Left colon (tissue), 2 donors: ENCODE measurements around the gene NCK2. TPM values are rescaled to one million over a fixed set of nuclear protein-coding genes. Genes with fewer than 3 reads are reported as not detected.
A peak's percentile ranks its signal among the peaks of the same experiment; 100 is the strongest.

Experiments used
- ATAC-seq: fragments of 200-7000 bp; cut with Tn5 transposase; one replicate; pipeline ENCODE4 v1.9.1; 2020; ENCODE audit warnings: mild to moderate bottlenecking, moderate library complexity
- DNase-seq, 2 donors: peaks; one replicate each; pipeline ENCODE4 v3.0.0-alpha.2; 2020
- intact Hi-C, 2 donors: fragments of 100-400 bp; cut with DNase I in 1 of 2; cut with micrococcal nuclease in 1 of 2; formaldehyde crosslinking; loops; one replicate each; pipeline versions ENCODE4 v1.11.2 to v1.14.0; 2022; cut with DNase I, micrococcal nuclease
- total RNA-seq, 2 donors: library from RNA; stranded (reverse); fragmentation: NEBNext Ultra II Directional; extraction: Animal tissue kit (Norgen Biotek cat#: 25700); gene quantifications; one replicate each; pipeline ENCODE4 v1.2.1, GENCODE V29; 2021
- donor health status: DM: no; HTN: no; CAD: no.
- donor health status: DM: yes; HTN: yes; CAD: no.

The NCK2 gene
- total RNA-seq, 2 donors from 2014 or later: 51.8 to 76.6 TPM

DNA sequence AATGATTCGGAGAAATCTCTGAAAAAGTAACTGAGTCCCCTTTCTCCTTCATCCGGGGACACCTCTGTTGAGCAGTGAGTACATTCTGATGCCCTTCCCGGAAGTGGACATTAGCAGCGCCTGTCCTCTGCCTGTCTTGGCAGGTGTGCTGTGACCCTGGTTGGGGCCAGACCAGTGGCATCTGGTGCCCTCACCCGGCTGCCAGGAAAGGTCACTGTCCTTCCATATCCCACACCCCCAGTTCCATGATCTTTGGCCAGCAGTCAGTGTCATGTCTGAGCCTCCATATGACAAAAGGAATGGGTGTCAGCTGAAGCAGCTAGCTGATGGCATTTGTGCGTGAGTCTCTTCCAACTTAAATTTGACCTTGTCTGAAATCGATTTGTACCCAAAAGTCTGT lies 128.1 kb downstream of the NCK2 start:
- ATAC-seq: no peak
- intact Hi-C loops: no loop called here

DNA sequence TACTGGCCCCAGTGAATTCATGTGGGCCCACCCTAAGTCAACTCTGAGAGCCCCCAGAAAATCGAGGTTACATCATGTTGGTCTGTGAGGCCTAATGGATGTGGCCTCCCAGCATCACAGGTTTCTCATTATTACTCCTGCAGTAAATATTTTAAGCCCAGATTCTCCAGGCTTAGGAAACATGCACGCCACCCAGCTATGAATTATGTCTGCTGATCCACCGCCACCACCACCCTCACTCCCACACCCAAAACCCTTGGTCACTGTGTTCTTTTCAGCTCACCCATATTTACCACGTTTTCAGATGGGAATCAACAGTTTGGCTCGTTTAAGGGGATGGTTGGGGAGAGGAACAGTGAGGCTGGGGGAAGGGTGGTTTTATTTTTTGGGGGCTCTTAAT lies 128.6 kb downstream of the NCK2 start:
- no peak for ATAC-seq
- intact Hi-C loops: no loop called here
- no peak for DNase-seq

More for the DNA sequence above, 128.1 kb downstream of the NCK2 start:
- DNase-seq: no peak

DNA sequence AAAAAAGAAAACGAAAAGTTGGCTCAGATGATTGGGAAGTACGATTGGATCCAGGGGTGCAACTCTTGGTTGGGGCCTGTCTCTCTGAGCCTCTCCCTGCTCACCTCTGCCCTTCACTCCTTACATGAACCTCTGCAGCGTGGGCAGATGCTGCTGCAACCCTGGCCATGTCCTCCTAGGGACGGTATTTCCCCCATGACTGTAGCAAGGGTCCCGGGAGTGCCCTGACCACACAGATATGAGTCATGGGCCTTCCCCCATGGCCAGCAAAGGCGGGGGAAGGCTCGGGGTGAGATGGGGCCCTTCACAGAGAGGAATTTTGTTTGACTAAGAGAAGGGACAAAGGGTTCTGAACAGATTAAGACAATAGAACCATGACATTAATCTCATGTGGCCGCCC lies 129.0 kb downstream of the NCK2 start:
- no peak for ATAC-seq
- intact Hi-C loops: no loop called here
- DNase-seq: no peak

DNA sequence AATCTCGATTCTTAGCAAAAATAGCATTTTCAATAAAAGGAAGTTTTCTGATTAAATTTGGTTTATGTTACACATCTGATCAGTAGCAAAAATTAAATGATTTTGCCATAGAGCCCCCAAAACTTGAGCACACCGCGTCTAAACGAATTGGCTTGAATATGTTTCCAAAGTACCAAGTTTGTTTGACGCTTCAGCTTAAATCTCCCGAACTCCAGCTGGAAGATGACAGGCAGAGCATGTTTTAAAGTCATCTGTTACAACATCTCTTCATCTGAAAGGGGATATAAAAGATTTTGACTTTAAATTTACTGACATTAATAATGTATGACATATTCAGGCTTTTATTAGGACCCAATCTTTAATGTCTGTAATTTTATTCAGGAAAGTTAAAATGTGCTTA lies 129.8 kb downstream of the NCK2 start:
- intact Hi-C loops: no loop called here
- DNase-seq: no peak
- ATAC-seq: no peak

DNA sequence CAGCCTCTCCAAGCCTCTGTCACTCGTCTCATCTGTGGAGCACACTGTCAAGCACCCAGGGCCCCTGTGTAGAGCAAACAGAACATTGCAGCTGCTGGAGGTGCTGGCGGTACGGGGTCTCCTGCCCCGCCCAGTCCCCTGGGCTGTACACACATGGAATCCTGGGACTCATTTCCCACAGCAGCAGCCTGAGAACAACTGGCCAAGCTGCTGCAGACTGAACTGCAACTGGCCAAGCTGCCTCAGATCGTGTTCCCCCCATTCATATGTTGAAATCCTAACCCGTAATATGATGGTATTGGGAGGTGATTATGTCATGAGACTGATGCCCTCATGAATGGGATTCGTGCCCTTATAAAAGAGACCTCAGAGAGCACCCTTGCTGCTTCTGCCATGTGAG lies 130.5 kb downstream of the NCK2 start:
- intact Hi-C loops: no loop called here
- ATAC-seq: no peak
- DNase-seq: no peak

DNA sequence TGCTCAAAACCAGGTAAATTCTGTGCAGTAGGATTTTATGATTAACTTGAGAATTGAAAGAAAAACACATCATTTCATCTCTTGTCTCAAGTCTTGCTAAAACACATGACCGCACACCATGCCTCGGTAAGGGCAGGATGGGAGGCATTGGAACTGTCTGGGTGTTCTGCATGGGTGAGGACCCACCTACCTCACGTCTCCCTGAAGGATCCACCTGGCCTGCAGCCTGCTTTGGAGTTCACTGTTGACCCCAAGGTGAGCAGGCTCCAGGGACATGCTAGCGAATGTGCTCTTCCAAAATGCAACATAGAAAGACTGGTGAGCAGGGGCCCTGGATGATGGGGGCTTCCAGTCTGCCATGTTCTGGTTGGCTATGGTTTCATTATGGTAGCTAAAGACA lies 131.5 kb downstream of the NCK2 start:
- DNase-seq: no peak
- ATAC-seq: no peak
- intact Hi-C loops: no loop called here

- DNase-seq: no peak
- intact Hi-C loops: no loop called here
- ATAC-seq: peak; percentile 82
Measured at GRCh38 chr2:105877945-105878344, 133.2 kb downstream of the NCK2 start.

DNA sequence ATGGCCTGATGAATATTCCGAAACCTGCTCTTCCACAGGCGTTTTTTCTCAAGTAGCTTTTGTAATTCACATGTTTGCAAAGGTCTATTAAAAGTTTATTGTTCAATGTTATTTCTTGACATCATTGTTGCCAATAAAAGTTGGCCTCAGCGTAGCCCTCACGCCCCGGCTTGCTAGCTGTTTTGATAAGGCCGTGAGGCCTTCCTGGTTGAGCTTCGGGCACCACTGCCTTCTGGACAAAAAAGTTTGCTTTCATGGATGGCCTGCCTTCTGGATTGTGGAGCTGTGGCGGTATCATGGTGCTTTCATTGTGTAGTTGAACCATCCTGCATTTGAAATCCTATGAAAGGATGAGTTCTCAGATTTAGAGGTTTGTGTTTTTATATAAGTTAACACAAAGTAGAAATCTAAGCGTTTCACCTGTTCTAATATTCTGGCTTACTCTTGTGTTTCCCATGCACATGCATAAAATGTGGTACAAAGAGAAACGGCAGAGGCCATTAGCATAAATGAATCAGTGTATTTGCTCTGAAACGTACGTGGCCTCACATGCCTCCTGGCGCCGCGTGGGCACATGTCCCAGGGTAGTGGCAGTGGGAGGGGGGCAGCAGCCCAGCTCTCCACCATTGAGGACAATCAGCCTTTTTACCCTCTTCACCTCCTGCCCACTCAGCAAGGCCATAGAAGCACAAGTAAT lies 134.5 kb downstream of the NCK2 start:
- intact Hi-C loops: no loop called here
- ATAC-seq: peak; percentile 85
- DNase-seq: peak; percentile 62 to 63

DNA sequence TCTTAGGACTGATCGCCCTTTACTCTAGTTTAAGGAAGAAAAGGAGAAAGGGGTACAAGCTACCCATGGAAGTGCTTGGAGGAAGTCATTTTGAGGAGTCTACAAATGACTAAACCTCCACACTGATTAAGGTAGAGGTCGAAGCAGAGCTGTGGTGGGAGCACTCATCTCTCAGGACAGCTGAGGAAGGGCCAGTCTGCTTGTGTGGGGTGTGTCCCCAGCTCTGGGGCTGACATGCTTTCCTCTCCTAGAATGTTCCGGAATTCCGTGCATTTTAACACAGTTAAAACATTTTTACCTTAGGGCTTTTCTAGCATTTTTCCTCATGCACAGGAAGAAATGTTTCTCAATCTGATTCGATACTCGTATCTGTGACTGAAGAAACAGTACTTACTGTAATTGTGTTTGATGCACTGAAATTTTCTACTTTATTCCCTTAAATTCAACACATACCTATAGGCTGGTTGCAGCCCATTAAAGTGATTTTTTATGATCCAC lies 135.1 kb downstream of the NCK2 start:
- ATAC-seq (no peak), DNase-seq (no peak)
- intact Hi-C loops: no loop called here

DNA sequence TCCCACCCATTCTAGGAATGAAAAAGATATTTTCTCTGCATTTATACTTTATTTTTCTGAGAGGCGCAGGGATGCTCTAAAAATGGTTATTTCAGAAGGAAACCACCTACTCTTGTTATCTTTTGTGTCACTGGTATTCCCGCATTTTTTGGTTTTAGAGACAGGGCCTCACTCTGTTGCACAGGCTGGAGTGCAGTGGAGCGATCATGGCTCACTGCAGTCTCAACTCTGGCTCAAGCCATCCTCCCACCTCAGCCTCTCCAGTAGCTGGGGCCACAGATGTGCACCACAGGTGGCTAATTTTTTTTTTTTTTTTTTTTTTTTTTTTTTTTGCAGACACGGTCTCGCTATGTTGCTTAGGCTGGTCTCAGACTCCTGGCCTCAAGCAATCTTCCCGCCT lies 135.9 kb downstream of the NCK2 start:
- ATAC-seq: no peak
- DNase-seq: no peak
- intact Hi-C loops: no loop called here

DNA sequence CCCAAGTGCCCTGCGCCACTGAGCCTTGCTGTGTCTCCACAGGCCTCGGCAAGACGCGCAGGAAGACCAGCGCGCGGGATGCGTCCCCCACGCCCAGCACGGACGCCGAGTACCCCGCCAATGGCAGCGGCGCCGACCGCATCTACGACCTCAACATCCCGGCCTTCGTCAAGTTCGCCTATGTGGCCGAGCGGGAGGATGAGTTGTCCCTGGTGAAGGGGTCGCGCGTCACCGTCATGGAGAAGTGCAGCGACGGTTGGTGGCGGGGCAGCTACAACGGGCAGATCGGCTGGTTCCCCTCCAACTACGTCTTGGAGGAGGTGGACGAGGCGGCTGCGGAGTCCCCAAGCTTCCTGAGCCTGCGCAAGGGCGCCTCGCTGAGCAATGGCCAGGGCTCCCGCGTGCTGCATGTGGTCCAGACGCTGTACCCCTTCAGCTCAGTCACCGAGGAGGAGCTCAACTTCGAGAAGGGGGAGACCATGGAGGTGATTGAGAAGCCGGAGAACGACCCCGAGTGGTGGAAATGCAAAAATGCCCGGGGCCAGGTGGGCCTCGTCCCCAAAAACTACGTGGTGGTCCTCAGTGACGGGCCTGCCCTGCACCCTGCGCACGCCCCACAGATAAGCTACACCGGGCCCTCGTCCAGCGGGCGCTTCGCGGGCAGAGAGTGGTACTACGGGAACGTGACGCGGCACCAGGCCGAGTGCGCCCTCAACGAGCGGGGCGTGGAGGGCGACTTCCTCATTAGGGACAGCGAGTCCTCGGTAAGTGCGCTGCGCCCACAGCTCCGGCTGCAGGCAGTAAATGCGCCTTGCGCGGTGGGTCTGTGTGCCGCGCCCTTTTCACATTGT lies 136.8 kb downstream of the NCK2 start:
- no peak for ATAC-seq
- intact Hi-C loops: no loop called here
- DNase-seq: no peak

GRCh38 chr2:105882341-105882740 lies 137.6 kb downstream of the NCK2 start:
- DNase-seq (no peak), ATAC-seq (no peak)
- intact Hi-C loops: no loop called here

- intact Hi-C loops: no loop called here
- ATAC-seq (no peak), DNase-seq (no peak)
Measured at GRCh38 chr2:105882920-105883435, 138.3 kb downstream of the NCK2 start.

DNA sequence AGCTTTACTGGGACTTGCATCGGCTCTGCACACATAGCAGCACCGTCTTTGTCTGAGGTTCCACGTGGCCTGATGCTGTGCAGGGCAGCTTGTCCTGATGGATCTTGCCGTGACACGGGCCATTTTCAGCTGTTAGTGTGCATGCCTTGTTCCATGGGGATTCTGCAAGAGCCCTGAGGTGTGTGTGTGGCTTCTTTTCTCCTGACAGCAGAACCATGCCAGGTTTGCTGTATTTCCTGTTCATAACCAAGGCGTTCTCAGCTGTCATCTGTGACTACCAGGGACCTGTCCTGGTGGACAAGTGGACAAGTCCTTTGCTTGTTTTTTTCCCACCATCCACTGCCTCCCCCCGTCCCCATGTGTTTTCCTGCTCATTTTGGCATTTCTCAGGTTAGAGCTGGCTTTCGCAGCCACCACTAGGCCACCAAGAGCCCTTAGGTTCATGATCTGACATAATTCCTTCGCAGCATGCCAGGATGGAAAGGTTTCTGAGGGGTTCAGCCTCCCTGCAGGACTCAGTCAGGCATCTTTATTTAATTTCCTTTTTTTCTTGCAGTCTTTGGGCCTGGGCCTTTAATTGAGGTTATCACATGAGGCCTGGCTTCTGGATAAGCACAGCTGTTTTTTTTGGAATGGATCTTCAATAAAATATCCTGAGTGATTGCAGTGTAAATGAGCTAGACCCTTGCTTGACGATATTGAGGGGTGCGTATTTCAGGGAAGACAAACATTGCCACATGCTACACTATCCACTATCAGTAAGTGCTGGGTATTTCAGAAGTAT lies 139.4 kb downstream of the NCK2 start:
- ATAC-seq (no peak), DNase-seq (no peak)
- intact Hi-C loops: no loop called here

- DNase-seq (no peak), ATAC-seq (no peak)
- intact Hi-C loops: no loop called here
Measured at GRCh38 chr2:105885456-105885855, 140.7 kb downstream of the NCK2 start.

GRCh38 chr2:105886029-105886454 lies 141.3 kb downstream of the NCK2 start:
- intact Hi-C loops: no loop called here
- no peak for DNase-seq
- no peak for ATAC-seq

GRCh38 chr2:105886687-105887086 lies 142.0 kb downstream of the NCK2 start:
- peak; percentile 58 for ATAC-seq
- DNase-seq: no peak
- intact Hi-C loops: no loop called here

- intact Hi-C loops: no loop called here
- ATAC-seq (no peak), DNase-seq (no peak)
Measured at GRCh38 chr2:105887256-105887655, 142.5 kb downstream of the NCK2 start.

DNA sequence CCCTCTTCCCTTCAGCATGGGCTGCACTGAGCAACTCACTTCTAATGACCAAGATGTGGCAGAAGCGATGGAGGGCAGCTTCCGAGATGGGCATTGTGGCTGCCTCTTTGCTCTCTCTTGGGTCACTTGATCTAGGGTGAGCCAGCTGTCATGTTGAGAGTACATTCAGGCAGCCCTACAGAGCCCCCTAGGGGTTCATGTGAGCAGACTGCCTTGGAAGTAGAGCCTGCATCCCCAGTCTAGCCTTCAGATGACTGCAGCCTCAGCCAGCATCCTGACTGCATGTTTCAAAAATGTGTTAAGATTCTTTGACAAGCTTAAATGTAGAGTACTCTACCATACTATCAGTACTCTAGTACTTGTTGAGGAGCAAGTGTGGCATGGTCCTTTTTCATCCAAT lies 143.9 kb downstream of the NCK2 start:
- ATAC-seq (peak; percentile 87), DNase-seq (no peak)
- intact Hi-C loops: no loop called here
